H9 (cell line): ENCODE results near the gene HM13. TPM values are rescaled to one million over a fixed set of nuclear protein-coding genes. Genes with fewer than 3 reads are reported as not detected.

Experiments
- DNase-seq: peaks from one replicate; pipeline ENCODE4 v3.0.0-alpha.2; 2017
- H2AFZ ChIP-seq: one replicate; pipeline ENCODE4 v1.6.1; 2013; ENCODE audit warnings: mild to moderate bottlenecking, low read length, control low read depth, moderate library complexity
- H2AK5ac ChIP-seq: 2 replicates; pipeline ENCODE4 v1.6.1; 2013; ENCODE audit warnings: low read length, control low read depth, mixed read lengths; ENCODE audit not compliant: insufficient read length
- H2BK120ac ChIP-seq: one replicate; pipeline ENCODE4 v1.6.1; 2013; ENCODE audit warnings: low read depth, mild to moderate bottlenecking, low read length, control low read depth, inconsistent platforms; ENCODE audit not compliant: poor library complexity, severe bottlenecking
- H2BK12ac ChIP-seq: 2 replicates; pipeline ENCODE4 v1.6.1; 2013; ENCODE audit warnings: low read length, control low read depth, mixed read lengths, low read depth; ENCODE audit not compliant: insufficient read length
- H2BK15ac ChIP-seq: 2 replicates; pipeline ENCODE4 v1.6.1; 2013; ENCODE audit warnings: low read depth, low read length, control low read depth
- H2BK20ac ChIP-seq: one replicate; pipeline ENCODE4 v1.6.1; 2013; ENCODE audit warnings: low read depth, mild to moderate bottlenecking, low read length, control low read depth, inconsistent platforms; ENCODE audit not compliant: poor library complexity, severe bottlenecking
- H2BK5ac ChIP-seq: 2 replicates; pipeline ENCODE4 v1.6.1; 2013; ENCODE audit warnings: low read length, control low read depth, mixed read lengths; ENCODE audit not compliant: insufficient read length
- H3K14ac ChIP-seq: 2 replicates; pipeline ENCODE4 v1.6.1; 2013; ENCODE audit warnings: low read length, control low read depth; ENCODE audit not compliant: insufficient read depth
- H3K18ac ChIP-seq: 2 replicates; pipeline ENCODE4 v1.6.1; 2013; ENCODE audit warnings: low read depth, mild to moderate bottlenecking, mixed read lengths, low read length, control low read depth; ENCODE audit not compliant: insufficient read length
- H3K23ac ChIP-seq: 2 replicates; pipeline ENCODE4 v1.6.1; 2013; ENCODE audit warnings: low read length, control low read depth, mixed read lengths, low read depth; ENCODE audit not compliant: insufficient read length
- H3K23me2 ChIP-seq: 2 replicates; pipeline ENCODE4 v1.6.1; 2013; ENCODE audit warnings: low read depth, mild to moderate bottlenecking, mixed read lengths, low read length, control low read depth; ENCODE audit not compliant: insufficient read length, poor library complexity, severe bottlenecking
- H3K27ac ChIP-seq: 2 replicates; pipeline ENCODE4 v1.5.1; 2013; ENCODE audit warnings: low read length, control low read depth, mixed read lengths, low read depth; ENCODE audit not compliant: insufficient read length
- H3K27me3 ChIP-seq: 2 replicates; pipeline ENCODE4 v1.6.1; 2013; ENCODE audit warnings: low read length, control low read depth, inconsistent platforms; ENCODE audit not compliant: insufficient read depth
- H3K4ac ChIP-seq: 2 replicates; pipeline ENCODE4 v1.6.1; 2013; ENCODE audit warnings: low read depth, mild to moderate bottlenecking, control low read depth, inconsistent platforms, low read length, moderate library complexity
- H3K4me1 ChIP-seq: 2 replicates; pipeline ENCODE4 v1.6.1; 2013; ENCODE audit warnings: low read length, control low read depth, inconsistent platforms; ENCODE audit not compliant: insufficient read depth
- H3K4me2 ChIP-seq: 2 replicates; pipeline ENCODE4 v1.6.1; 2013; ENCODE audit warnings: low read length, control low read depth, mixed read lengths; ENCODE audit not compliant: insufficient read length, insufficient read depth
- H3K56ac ChIP-seq: 2 replicates; pipeline ENCODE4 v1.6.1; 2013; ENCODE audit warnings: low read depth, mild to moderate bottlenecking, mixed read lengths, low read length, control low read depth; ENCODE audit not compliant: insufficient read length
- H3K79me1 ChIP-seq: 2 replicates; pipeline ENCODE4 v1.6.1; 2013; ENCODE audit warnings: low read depth, mild to moderate bottlenecking, moderate library complexity, low read length, control low read depth, inconsistent platforms; ENCODE audit not compliant: insufficient read depth, poor library complexity, severe bottlenecking
- H3K79me2 ChIP-seq: 2 replicates; pipeline ENCODE4 v1.6.1; 2013; ENCODE audit warnings: low read length, control low read depth, inconsistent platforms; ENCODE audit not compliant: insufficient read depth
- H3K9ac ChIP-seq: 2 replicates; pipeline ENCODE4 v1.6.1; 2013; ENCODE audit warnings: low read length, control low read depth, mixed read lengths; ENCODE audit not compliant: insufficient read length; ENCODE audit errors: extremely low read depth
- H3K9me3 ChIP-seq: one replicate; pipeline ENCODE4 v1.6.1; 2013; ENCODE audit warnings: low read depth, low read length, inconsistent platforms; ENCODE audit not compliant: control insufficient read depth
- H3T11ph ChIP-seq: one replicate; pipeline ENCODE4 v1.6.1; 2013; ENCODE audit warnings: mild to moderate bottlenecking, low read length, control low read depth, inconsistent platforms
- H4K20me1 ChIP-seq: one replicate; pipeline ENCODE4 v1.6.1; 2013; ENCODE audit not compliant: control insufficient read depth, insufficient read length, insufficient read depth
- H4K5ac ChIP-seq: 2 replicates; pipeline ENCODE4 v1.6.1; 2013; ENCODE audit warnings: low read depth, mild to moderate bottlenecking, mixed read lengths, low read length, control low read depth; ENCODE audit not compliant: insufficient read length
- H4K8ac ChIP-seq: replicated peaks from 2 replicates; pipeline ENCODE4 v1.6.1; 2013; ENCODE audit warnings: low read length, control low read depth, mixed read lengths, low read depth; ENCODE audit not compliant: insufficient read length
- H4K91ac ChIP-seq: 2 replicates; pipeline ENCODE4 v1.6.1; 2013; ENCODE audit warnings: low read depth, mild to moderate bottlenecking, moderate library complexity, mixed read lengths, low read length, control low read depth; ENCODE audit not compliant: insufficient read length
- H3K27ac Mint-ChIP-seq, 3 experiments: 2 replicates in 2 of 3; 3 replicates in 1 of 3; pipeline ENCODE4 v1.8.0; 2020 to 2021; ENCODE audit warnings: mixed read lengths in 3 of 3, mild to moderate bottlenecking in 1 of 3, moderate library complexity in 1 of 3
- H3K27me3 Mint-ChIP-seq: 2 replicates; pipeline ENCODE4 v1.8.0; 2021; ENCODE audit warnings: low read depth, mild to moderate bottlenecking, moderate library complexity, mixed read lengths
- H3K36me3 Mint-ChIP-seq, 3 experiments: 2 replicates in 2 of 3; 3 replicates in 1 of 3; pipeline ENCODE4 v1.8.0; 2020 to 2021; ENCODE audit warnings: low read depth in 3 of 3, mixed read lengths in 3 of 3; ENCODE audit not compliant: insufficient read depth in 1 of 3
- H3K4me1 Mint-ChIP-seq, 2 experiments: 2 replicates each; pipeline ENCODE4 v1.8.0; 2020; ENCODE audit warnings: mixed read lengths in 2 of 2
- H3K4me3 Mint-ChIP-seq, 2 experiments: 2 replicates in 1 of 2; 3 replicates in 1 of 2; pipeline ENCODE4 v1.8.0; 2020 to 2021; ENCODE audit warnings: mild to moderate bottlenecking in 2 of 2, mixed read lengths in 2 of 2, moderate library complexity in 1 of 2
- H3K9me3 Mint-ChIP-seq, 2 experiments: 2 replicates in 1 of 2; 3 replicates in 1 of 2; pipeline ENCODE4 v1.8.0; 2020; ENCODE audit warnings: mild to moderate bottlenecking in 2 of 2, mixed read lengths in 2 of 2, moderate library complexity in 1 of 2
- CTCF ChIP-seq: fragments of 200-600 bp; sonication (generic); conservative IDR thresholded peaks from 3 replicates; pipeline ENCODE4 v1.8.0; 2021; ENCODE audit warnings: antibody characterized with exemption, mild to moderate bottlenecking
- WGBS: extraction: QIAGEN DNeasy Blood & Tissue Kit; methylation state at CpG from one replicate; pipeline ENCODE4 v1.1.7; 2013; ENCODE audit warnings: missing lambda C conversion rate, low lambda C conversion rate, mixed read lengths; ENCODE audit not compliant: insufficient read length; ENCODE audit errors: extremely low coverage; 5-methylcytosine and 5-hydroxymethylcytosine counted together
- total RNA-seq: library from RNA; stranded (reverse); gene quantifications from 2 replicates; pipeline ENCODE4 v1.2.1, GENCODE V29; 2021

The HM13 gene
- total RNA-seq, 1 experiment from 2014 or later: 169 TPM

- no peak overlapping the region for H2AFZ ChIP-seq
- H2BK15ac ChIP-seq: no peak overlapping the region
- H3K18ac ChIP-seq: no peak overlapping the region
- no peak overlapping the region for H3K56ac ChIP-seq
- H3K4me3 Mint-ChIP-seq: no peak overlapping the region
- no peak for TF ChIP-seq CTCF
- H3K9ac ChIP-seq: no peak overlapping the region
- H4K91ac ChIP-seq: no peak overlapping the region
- peak overlapping the region in 1 of 3 experiments; percentile 55; a peak in 2 of 7 replicates for H3K27ac Mint-ChIP-seq
- no peaks in the 10 kb centered on the region for H3K27me3 ChIP-seq
- no peak overlapping the region for H2AK5ac ChIP-seq
- peaks cover 3% of the 10 kb centered on the region for H3K23me2 ChIP-seq
- H3K4me1 ChIP-seq: no peaks in the 10 kb centered on the region
- no peaks in the 10 kb centered on the region for H3K9me3 Mint-ChIP-seq
- H3K79me2 ChIP-seq: no peaks in the 10 kb centered on the region
- no CpG with 5 or more reads among the region's 1 CpG for WGBS
- no peak overlapping the region for H3K14ac ChIP-seq
- no peaks in the 10 kb centered on the region for H3K27me3 Mint-ChIP-seq
- no peak overlapping the region for H3T11ph ChIP-seq
- no peak overlapping the region for H3K4ac ChIP-seq
- no peaks in the 10 kb centered on the region for H3K79me1 ChIP-seq
- peaks cover 29 to 75% (median 32%) of the 10 kb centered on the region in 3 experiments for H3K36me3 Mint-ChIP-seq
- H2BK20ac ChIP-seq: no peak overlapping the region
- peaks cover 0 to 10% of the 10 kb centered on the region in 2 experiments; a peak in 2 of 4 replicates for H3K4me1 Mint-ChIP-seq
- no peak for DNase-seq
- H2BK120ac ChIP-seq: no peak overlapping the region
- no peak overlapping the region for H4K8ac ChIP-seq
- H2BK12ac ChIP-seq: no peak overlapping the region
- no peaks in the 10 kb centered on the region for H3K9me3 ChIP-seq
- H3K23ac ChIP-seq: no peak overlapping the region
- H3K4me2 ChIP-seq: no peak overlapping the region
- H4K5ac ChIP-seq: no peak overlapping the region
- H3K27ac ChIP-seq: no peak overlapping the region
- no peaks in the 10 kb centered on the region for H4K20me1 ChIP-seq
- no peak overlapping the region for H2BK5ac ChIP-seq
Measured at GRCh38 chr20:31543966-31544598, 29.8 kb downstream of the HM13 start.
